HG02798 (cell line): ENCODE data around the gene OSBPL2.

ENCODE experiments used
- ATAC-seq: cut with Tn5 transposase; IDR thresholded peaks from one replicate; pipeline ENCODE4 v1.9.1; 2021; ENCODE audit warnings: mild to moderate bottlenecking; ENCODE audit not compliant: unreplicated experiment, poor library complexity

OSBPL2 gene

DNA sequence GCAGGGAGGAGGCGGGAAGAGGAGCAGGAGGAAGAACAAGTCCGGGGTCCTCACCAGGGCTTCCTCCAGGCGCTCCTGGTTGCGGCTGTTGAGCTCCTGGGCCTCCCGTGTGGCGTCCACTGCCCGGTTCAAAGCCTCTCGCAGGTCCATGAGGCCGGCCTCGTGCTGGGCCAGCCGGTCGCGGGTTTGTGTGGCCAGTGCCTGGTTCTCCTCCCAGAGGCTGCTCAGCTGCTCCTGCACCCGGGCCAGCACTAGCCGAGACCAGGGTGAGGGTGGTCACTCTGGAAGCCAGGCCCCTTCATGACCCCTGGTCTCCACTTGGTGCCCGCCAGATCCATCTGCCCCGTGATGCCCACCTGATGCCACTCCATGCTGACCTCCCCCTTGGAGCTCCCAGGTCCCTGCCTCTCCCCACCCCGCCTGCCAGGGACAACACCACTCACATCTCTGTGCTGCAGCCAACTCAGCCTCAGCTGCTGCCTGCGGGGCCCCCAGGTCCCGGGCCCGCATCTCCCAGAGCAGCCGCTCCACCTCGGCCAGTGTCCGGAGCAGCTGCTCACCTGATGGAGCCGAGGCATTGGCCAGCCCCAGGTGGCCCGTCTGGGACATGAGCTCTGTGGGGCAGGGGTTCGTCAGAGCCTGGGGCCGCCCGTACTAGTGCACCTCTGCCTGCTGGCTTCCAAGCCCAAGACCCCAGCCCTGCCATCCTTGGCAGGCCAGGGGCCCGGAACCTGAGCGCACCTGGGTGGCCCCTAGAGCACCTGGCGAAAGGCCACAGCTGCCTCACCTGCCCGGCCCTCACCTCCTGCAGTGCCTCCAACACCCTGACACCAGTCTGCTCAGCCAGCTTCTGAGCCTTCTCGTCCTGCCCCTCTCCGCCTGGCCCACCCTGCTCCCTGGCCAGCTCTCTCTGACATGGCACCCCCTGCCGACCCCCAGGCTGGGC is 80.4 kb downstream of the OSBPL2 start:
- ATAC-seq: no peak

DNA sequence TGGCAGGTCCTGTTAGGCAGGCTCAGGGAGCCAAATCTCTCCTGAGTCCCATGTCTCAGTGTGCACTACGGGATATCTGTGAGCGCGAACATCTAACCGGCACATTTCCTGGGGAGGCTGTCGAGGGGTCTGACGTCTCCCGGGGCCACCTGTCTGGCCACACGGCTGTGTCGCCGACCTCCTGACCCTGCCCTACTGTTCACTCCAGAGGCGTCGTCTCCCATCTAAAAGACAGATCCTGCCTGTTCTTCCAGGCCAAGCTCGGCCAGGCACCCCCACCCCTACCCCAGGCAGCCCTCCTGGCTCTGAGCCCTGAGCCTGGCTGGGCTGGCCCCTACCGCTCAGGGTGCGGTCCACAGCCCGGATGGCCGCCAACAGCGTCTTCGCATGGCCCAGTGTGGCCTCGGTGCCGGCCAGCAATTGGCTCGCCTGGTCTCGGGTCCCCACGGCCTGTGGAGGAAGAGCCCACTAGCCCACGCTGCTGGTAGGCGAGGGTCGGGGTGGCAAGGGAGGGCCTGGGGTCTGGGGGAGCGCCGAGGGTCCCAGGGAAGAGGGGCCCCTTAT is 81.1 kb downstream of the OSBPL2 start:
- ATAC-seq: no peak

- no peak for ATAC-seq
Observed at GRCh38 chr20:62320581-62321354, 82.4 kb downstream of the OSBPL2 start.

DNA sequence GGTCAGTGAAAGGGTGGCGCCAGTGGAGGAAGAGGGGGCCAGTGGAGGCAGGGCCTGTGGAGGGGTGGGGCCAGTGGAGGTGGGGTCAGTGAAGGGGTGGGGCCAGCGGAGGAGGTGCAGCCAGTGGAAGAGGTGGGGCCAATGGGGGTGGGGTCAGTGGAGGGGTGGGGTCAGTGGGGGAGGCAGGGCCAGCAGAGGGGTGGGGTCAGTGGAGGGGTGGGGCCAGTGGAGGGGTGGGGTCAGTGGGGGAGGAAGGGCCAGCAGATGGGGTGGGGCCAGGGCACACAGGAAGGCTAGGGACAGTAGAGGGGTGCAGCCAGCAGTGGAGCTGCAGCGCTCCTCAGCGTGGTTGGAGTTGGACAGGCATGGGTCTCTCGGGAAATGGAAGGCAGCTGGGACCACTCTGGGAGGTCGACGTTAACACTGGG is 83.2 kb downstream of the OSBPL2 start:
- ATAC-seq: no peak

- no peak for ATAC-seq
Observed at GRCh38 chr20:62321975-62322374, 83.7 kb downstream of the OSBPL2 start.

GRCh38 chr20:62322492-62323041 is 84.2 kb downstream of the OSBPL2 start:
- ATAC-seq: no peak

GRCh38 chr20:62323146-62323979 is 85.0 kb downstream of the OSBPL2 start:
- no peak for ATAC-seq

GRCh38 chr20:62323980-62324906 is 85.9 kb downstream of the OSBPL2 start:
- no peak for ATAC-seq

- no peak for ATAC-seq
Observed at GRCh38 chr20:62325172-62325905, 87.0 kb downstream of the OSBPL2 start.

- no peak for ATAC-seq
Observed at GRCh38 chr20:62326559-62326958, 88.2 kb downstream of the OSBPL2 start.

DNA sequence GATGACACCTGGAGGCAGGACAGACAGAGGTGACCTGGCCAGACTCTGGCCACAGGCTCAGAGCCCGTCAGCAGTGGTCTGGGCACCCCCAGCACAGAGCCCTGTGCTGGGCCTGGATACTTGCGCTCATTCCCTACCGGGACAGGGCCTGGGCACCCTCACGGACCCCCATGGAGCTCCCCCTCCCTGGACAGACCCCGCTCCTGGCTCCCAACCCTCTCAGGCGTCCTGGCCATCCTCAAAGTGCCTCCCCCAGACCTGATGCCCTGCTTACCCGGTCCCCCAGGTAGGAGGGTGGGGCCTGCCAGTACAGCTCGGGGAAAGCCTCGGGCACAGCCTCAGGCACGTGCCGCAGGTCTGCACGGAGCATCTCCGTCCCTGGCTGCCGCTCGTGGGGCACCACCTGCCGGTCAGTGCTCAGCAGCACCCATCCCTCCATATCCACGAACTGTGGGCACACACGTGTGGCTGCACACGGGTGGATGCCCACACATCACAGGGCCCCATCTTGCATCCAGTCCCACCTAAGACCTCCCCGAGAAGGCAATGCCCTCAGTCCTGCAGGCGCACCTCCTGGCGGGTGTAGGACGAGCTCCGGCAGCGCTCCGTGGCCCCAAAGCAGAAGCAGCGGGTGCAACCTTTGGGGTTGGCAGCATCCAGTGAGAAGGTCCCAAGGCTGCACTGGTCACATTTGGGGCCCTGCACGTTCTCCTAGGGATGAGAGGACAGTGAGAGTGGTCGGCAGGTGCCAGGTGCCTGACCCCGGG is 88.8 kb downstream of the OSBPL2 start:
- ATAC-seq: no peak

DNA sequence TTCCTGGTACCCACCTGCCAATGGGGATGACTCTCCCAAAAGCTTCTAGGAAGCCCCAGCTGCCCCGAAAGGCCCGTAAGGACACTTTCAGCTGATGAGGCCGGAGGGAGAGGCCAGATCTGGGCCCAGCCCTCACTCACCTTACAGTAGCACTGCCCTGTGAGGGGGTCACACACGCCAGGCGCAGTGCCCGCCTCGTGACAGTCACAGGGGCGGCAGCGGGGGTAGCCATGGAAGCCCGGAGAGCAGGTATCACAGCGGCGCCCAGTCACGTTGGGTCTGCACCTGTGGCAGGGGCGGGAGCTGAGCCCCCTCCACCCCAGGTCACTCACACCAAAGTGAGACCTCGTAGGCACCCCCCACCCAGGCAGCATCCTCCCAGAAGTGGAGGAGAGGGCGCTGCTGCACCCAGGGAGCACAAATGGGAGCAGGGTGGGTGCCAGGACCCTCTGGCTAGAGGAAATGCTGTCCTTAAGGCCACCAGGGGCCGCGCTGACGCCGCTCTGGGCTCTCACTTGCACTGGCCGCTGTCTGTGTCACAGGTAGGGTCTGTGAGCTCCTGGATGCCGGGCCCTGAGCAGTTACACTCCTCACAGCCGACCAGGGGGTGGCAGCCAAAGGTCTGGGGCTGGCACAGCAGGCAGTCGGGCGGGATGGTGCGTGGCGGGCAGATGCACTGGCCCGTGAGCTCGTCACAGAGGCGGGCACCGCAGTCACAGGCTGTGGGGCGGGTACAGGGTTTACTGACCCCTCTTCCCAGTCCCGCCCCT is 89.6 kb downstream of the OSBPL2 start:
- ATAC-seq: no peak

- ATAC-seq: no peak
Observed at GRCh38 chr20:62328684-62329388, 90.5 kb downstream of the OSBPL2 start.

- no peak for ATAC-seq
Observed at GRCh38 chr20:62329389-62330377, 91.4 kb downstream of the OSBPL2 start.
